Ascending aorta (tissue), 2 donors: ENCODE results near the gene F2RL2. TPM values are rescaled to one million over a fixed set of nuclear protein-coding genes. Genes with fewer than 3 reads are reported as not detected.

Experiments used
- DNase-seq, 2 donors: peaks; one replicate each; pipeline ENCODE4 v3.0.0-alpha.2; 2019; ENCODE audit warnings: low spot score in 2 of 2
- H3K27ac ChIP-seq, 2 donors: fragments of 200-600 bp; sonication (generic); one replicate each; pipeline ENCODE4 v1.5.1; 2016 to 2017; ENCODE audit warnings: mild to moderate bottlenecking in 1 of 2
- H3K27me3 ChIP-seq: fragments of 200-600 bp; sonication (generic); one replicate; pipeline ENCODE4 v1.5.1; 2017
- H3K36me3 ChIP-seq, 2 donors: fragments of 200-600 bp; sonication (generic); one replicate each; pipeline ENCODE4 v1.5.1; 2016
- H3K4me1 ChIP-seq, 2 donors: fragments of 200-600 bp; sonication (generic); one replicate each; pipeline ENCODE4 v1.5.1; 2016 to 2017; ENCODE audit warnings: mild to moderate bottlenecking in 1 of 2
- H3K4me3 ChIP-seq, 2 donors: fragments of 200-600 bp; sonication (generic); one replicate each; pipeline ENCODE4 v1.5.1; 2016 to 2017; ENCODE audit warnings: mild to moderate bottlenecking in 1 of 2
- H3K9me3 ChIP-seq, 2 donors: fragments of 200-600 bp; sonication (generic); one replicate each; pipeline ENCODE4 v1.5.1; 2016
- intact Hi-C: fragments of 100-400 bp; cut with DNase I; formaldehyde crosslinking; loops from one replicate; pipeline ENCODE4 v1.15.1; 2023
- total RNA-seq: library from RNA; depleted of rRNA; stranded (reverse); fragments of >200 nt; gene quantifications from one replicate; pipeline ENCODE4 v1.1.0, GENCODE V29; 2016
- TF ChIP-seq, protein P1 (sequence below), 3 experiments: fragments of 200-600 bp in 2 of 3; fragments of 450-650 bp in 1 of 3; sonication (generic) in 2 of 3; IDR thresholded peaks; one replicate each; pipeline ENCODE4 v1.5.1; 2016 to 2019; ENCODE audit warnings: antibody characterized with exemption in 3 of 3, mild to moderate bottlenecking in 1 of 3, moderate library complexity in 1 of 3

The F2RL2 gene
- total RNA-seq, 1 donor from 2014 or later, result not detected

DNA sequence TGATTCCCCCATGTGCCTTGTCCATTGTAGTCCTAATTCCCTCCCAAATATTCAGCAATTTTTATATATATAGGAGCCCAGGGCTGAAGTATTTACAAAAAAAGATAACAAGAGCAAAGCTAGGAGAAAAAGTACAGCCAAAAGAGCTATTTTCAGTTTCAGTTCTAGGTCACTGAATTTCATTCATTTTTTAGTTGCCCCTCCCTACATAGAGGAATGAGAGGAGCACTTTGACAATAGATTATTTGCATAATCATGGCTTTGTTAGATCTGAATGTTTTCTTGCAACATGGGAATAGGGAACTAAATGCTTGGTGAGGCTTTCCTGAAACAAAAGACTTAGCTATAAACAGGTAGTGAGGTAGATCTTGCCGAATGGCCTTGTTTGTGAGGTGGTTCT lies 15.3 kb upstream of the F2RL2 start:
- no peaks in the 10 kb centered on the region for H3K27me3 ChIP-seq
- H3K4me1 ChIP-seq, result no peaks in the 10 kb centered on the region
- H3K27ac ChIP-seq, result no peak overlapping the region
- no peaks in the 10 kb centered on the region for H3K9me3 ChIP-seq
- no peak overlapping the region for H3K4me3 ChIP-seq
- no peaks in the 10 kb centered on the region for H3K36me3 ChIP-seq
- TF ChIP-seq, protein P1, sequence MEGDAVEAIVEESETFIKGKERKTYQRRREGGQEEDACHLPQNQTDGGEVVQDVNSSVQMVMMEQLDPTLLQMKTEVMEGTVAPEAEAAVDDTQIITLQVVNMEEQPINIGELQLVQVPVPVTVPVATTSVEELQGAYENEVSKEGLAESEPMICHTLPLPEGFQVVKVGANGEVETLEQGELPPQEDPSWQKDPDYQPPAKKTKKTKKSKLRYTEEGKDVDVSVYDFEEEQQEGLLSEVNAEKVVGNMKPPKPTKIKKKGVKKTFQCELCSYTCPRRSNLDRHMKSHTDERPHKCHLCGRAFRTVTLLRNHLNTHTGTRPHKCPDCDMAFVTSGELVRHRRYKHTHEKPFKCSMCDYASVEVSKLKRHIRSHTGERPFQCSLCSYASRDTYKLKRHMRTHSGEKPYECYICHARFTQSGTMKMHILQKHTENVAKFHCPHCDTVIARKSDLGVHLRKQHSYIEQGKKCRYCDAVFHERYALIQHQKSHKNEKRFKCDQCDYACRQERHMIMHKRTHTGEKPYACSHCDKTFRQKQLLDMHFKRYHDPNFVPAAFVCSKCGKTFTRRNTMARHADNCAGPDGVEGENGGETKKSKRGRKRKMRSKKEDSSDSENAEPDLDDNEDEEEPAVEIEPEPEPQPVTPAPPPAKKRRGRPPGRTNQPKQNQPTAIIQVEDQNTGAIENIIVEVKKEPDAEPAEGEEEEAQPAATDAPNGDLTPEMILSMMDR (IDR thresholded peaks at IDR 0.05), result no peak
- intact Hi-C loops, result no loop called here
- DNase-seq, result no peak

DNA sequence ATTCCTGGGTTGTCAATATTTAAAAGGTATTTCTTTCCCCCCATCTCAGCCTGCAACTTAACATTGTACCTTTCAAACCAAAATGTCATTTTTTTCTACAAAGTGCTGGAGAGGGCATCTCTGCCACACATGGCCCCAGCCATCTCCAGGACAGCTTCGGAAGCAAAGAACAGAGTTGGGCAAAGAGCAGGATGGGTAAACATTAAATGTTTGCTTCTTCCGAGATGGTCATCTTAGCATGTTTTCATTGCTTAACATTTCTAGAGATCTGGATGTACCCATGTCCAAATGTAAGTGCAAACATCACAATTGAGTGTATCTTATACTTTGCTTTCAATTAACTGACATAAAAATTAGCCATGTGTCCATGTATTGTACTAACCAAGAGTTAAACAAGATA lies 14.3 kb upstream of the F2RL2 start:
- intact Hi-C loops, result no loop called here
- Histone ChIP-seq H3K36me3 (no peaks in the 10 kb centered on the region), H3K4me1 (no peaks in the 10 kb centered on the region), H3K4me3 (no peak overlapping the region), H3K9me3 (no peaks in the 10 kb centered on the region), H3K27me3 (no peaks in the 10 kb centered on the region), H3K27ac (no peak overlapping the region)
- TF ChIP-seq, protein P1 (IDR thresholded peaks at IDR 0.05), result no peak
- no peak for DNase-seq

DNA sequence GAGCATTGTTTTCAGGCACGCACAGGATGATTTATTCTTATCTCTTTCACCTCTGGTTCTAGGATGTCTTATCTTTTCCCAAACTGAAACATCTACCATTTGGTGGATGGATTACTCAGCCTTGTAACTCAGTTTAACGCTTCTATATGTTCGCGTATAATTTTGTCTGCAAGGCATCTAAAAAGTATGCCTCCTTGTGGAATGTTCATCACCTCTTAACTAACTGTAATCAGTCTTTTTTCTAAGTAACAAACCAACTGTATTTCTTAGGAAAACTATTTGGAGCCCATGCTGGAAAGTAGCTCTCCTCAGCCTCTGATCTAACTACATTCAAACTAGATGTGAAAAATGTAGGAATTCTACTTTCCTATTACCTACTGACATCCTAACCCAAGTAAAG lies 11.5 kb upstream of the F2RL2 start:
- Histone ChIP-seq H3K4me3 (no peak overlapping the region), H3K9me3 (no peaks in the 10 kb centered on the region), H3K4me1 (no peaks in the 10 kb centered on the region), H3K36me3 (no peaks in the 10 kb centered on the region), H3K27ac (no peak overlapping the region), H3K27me3 (no peaks in the 10 kb centered on the region)
- TF ChIP-seq, protein P1 (IDR thresholded peaks at IDR 0.05), result no peak
- no peak for DNase-seq
- intact Hi-C loops, result no loop called here

DNA sequence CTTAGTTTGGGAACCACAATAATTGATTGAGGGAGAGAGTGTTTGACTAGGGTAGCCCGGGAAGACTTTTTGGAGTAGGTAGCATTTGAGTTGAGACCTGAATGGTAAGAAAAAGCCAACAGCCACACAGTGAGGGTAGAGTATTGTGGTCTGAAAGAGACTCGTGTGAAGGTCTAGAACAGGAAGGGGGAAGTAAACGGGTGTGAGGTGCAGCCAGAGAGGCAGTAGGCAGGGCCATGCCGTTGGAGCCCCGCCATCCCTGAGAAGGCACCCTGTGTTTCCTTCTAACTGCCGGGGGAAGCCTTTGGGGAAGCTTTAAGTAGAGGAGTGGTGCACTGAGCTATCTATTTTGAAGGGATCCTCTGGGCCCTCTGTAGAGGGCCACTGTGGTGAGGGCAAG lies 3.5 kb upstream of the F2RL2 start:
- no peaks in the 10 kb centered on the region for H3K36me3 ChIP-seq
- H3K9me3 ChIP-seq, result no peaks in the 10 kb centered on the region
- no peak for DNase-seq
- H3K27me3 ChIP-seq, result no peaks in the 10 kb centered on the region
- intact Hi-C loops, result no loop called here
- no peaks in the 10 kb centered on the region for H3K4me1 ChIP-seq
- H3K4me3 ChIP-seq, result no peak overlapping the region
- no peak overlapping the region for H3K27ac ChIP-seq
- TF ChIP-seq, protein P1 (IDR thresholded peaks at IDR 0.05), result no peak

DNA sequence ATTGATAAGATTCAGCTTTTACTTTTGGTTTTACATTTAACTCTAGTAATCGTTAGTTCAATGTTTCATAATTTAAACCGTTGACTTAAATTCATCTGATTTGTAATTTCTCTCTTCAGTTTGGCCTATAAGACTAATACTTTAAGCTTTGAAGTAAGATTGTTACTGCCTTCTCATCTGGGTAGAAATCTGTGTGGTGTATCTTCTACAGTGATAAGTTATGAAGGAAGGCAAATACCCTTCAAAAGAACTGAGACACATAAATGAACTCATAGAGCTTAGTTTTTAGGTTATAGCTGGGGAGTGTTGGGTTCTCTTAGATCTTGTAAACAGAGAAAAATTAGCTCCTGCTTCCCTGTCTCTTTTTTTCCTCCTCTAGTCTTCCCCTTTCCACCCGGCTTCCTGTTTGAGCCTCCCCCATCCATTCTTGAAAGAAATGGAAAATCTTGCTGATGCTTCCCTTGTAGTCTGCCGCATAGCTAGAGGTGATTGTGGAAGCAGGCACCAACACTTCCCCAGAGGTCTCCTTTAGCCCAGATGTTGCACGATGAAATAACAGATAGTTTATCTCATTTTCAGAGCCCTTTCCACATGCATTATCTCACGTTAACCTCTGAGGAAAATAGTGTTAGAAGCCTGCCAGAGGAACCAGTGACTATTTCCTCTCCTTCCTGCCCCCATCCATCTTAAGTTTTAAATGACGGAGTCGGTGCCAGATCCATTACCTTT lies 2.0 kb upstream of the F2RL2 start:
- no peaks in the 10 kb centered on the region for H3K4me1 ChIP-seq
- no peak overlapping the region for H3K27ac ChIP-seq
- no peaks in the 10 kb centered on the region for H3K36me3 ChIP-seq
- intact Hi-C loops, result no loop called here
- DNase-seq, result no peak
- no peaks in the 10 kb centered on the region for H3K9me3 ChIP-seq
- H3K27me3 ChIP-seq, result no peaks in the 10 kb centered on the region
- no peak overlapping the region for H3K4me3 ChIP-seq
- TF ChIP-seq, protein P1 (IDR thresholded peaks at IDR 0.05), result no peak

DNA sequence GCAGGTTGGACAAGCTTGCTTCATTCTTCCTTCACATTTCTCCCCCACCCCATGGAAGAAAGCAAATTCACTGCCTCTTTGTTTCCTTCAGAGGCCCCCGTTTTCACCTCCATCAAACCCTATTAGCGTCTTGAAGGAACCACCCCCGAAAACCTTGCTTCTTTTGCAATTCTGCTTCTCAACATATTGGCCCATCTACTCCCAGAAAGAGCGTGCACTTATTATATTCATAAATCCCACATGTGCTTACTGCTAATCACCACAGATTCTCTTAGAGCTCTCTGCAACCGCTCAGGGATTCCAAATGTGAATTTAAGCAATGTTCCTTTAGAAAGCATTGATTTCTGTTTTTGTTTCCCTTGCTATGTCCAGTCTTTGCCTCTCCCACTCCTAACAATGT lies 1.1 kb downstream of the F2RL2 start:
- no peaks in the 10 kb centered on the region for H3K27me3 ChIP-seq
- H3K4me1 ChIP-seq, result no peaks in the 10 kb centered on the region
- TF ChIP-seq, protein P1 (IDR thresholded peaks at IDR 0.05), result no peak
- DNase-seq, result no peak
- intact Hi-C loops, result no loop called here
- H3K9me3 ChIP-seq, result no peaks in the 10 kb centered on the region
- no peaks in the 10 kb centered on the region for H3K36me3 ChIP-seq
- H3K27ac ChIP-seq, result no peak overlapping the region
- no peak overlapping the region for H3K4me3 ChIP-seq
